D341Med (cell line): ENCODE measurements around the gene UPK1B.

ENCODE experiments used
- DNase-seq: peaks from one replicate; pipeline ENCODE4 v3.0.0; 2012; ENCODE audit warnings: low spot score

Gene UPK1B

GRCh38 chr3:119176778-119177177, 3.4 kb downstream of the UPK1B start:
- no peak for DNase-seq

- DNase-seq: no peak
These were observed 3.9 kb downstream of the UPK1B start for GRCh38 chr3:119177321-119177720.

- no peak for DNase-seq
These were observed 8.4 kb downstream of the UPK1B start for GRCh38 chr3:119181765-119182164.

DNA sequence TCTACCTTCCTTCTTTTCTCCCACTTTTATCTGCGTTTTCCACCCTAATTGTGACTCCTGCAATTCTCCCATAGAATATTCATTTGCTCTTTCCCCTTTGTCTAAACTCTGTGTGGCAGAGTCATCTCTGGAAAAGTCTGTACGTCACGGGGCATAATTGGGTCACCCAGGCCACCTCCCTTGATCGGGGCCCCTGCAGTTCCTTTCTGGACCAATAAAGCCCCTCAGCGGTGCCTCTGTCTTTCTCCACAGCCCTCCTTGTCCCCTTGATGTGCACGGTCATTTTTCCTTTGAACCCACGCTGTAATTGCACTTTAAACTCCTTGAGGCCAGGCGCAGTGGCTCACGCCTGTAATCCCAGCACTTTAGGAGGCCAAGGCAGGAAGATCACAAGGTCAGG, 10.7 kb downstream of the UPK1B start:
- DNase-seq: no peak

DNA sequence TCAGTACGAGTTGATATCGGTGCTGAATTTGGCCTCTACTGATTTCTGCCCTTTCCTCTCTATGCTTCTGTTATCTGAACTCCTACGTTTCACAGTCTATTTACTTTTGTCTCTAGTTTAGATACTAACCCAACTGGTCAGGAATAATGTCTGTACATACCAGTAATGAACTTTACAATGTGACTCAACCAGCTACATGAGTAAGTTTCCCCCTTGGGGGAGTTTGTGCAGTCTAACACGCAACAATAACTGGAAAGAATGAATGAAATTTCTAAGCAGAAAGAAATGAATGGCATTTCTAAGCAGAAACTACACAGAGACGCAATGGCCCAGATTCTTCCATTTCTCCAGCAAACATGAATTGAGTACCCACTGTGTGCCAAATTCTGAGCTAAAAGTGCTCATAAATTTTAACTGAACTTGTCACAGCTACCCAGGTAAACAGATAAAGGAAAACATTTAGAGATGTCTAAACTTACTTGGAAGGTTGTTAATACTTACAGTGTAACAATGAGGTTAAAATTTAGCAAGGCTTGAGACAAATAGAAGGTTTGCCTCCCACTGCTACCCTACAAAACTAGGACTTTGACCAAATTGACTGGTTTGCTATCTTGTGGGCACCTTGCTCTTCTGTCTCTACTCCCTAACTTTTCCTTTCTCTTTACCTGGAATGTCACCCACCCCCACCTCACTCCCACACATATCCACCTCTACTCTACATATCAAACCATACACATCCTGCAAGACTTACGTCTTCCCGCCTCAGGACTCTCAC, 11.6 kb downstream of the UPK1B start:
- DNase-seq: no peak

- no peak for DNase-seq
These were observed 13.9 kb downstream of the UPK1B start for GRCh38 chr3:119187266-119187665.

- no peak for DNase-seq
These were observed 18.4 kb downstream of the UPK1B start for GRCh38 chr3:119191800-119192199.

DNA sequence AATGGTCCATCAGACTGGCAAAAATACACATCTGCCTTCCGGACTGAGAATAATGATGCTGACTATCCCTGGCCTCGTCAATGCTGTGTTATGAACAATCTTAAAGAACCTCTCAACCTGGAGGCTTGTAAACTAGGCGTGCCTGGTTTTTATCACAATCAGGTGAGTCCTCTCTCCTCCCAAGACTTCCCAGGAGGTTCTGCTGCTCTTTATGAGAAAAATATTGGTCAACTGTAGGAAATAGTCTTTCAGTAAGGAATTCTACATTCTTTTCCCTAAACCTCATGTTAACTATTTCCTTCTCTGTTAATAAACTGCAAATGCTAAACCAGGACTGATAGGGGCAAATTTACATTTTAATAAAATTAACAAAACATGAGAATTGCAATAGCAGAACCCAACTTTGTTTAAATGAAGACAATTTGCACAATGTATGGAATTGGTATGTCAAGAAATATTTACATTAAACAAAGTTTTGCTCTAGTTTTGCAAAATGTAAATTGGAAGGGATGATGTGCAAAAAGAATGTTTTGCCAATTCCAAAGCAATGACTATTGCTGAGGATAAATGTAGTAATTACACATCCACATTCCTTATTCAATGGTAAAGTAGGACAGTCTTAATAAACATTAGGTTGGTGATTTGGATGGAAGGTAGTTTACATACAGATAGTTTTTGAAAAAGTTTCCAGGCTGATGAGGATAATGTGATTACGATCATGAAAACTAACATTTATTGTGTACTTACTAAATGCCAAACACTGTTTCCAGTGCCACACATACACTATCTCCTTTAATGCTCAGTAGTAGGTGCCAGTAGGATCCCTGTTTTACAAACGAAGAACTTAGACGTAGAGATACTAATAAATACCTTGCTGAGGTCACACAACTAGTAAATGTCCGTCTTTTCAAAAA, 21.1 kb downstream of the UPK1B start:
- no peak for DNase-seq

DNA sequence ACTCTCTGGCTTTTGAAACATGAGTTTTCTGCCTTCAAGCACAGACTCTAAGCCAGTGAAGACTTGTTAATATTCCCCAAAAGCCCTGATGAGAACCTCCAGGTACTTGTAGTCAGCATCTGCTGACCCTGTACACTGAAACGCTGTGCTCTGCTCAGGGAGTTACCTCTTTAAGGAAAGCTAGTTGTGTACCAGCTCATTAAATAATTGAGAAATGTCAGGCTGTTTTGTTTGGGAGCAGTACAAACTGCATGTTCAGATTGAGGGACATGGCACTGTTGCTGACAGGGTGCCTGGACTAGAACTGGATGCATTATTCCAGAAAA, 21.7 kb downstream of the UPK1B start:
- DNase-seq: no peak

DNA sequence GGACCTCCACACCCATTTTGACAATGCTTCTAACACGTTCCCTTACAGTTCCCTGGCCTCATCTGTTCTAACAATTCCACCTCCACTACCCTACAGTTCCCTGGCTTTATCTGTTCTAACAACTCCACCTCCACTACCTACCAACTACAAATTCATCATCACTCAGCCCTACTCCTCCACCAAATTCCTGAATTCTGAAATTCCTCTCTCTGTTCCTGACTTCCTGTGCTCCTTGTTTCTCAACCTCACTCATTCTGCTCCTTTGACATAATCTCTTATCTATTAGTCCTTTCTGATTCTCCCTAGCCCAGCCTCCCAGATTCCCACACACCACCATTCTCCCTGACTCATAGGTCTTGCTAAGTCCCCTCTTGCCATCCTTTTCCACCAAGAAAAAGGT, 22.5 kb downstream of the UPK1B start:
- no peak for DNase-seq

DNA sequence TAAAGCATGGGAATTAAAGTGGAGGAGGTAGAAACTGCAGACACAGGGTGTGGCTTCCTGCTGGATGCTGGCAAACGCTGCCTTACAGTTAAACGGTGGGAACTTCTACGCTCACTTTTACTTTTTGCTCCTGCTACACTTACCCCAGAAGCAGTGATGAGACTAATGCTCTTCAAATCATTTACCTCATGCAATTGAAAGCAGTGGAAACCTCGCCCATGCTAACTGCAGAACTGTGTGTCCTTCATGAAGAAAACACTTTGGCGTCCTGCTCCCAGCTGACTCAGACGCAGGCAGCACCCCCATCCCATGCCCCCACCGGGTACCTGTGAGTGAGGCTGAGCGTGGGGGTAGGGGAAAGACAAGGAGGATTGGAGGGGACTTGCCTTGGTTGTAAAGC, 31.8 kb downstream of the UPK1B start:
- no peak for DNase-seq

DNA sequence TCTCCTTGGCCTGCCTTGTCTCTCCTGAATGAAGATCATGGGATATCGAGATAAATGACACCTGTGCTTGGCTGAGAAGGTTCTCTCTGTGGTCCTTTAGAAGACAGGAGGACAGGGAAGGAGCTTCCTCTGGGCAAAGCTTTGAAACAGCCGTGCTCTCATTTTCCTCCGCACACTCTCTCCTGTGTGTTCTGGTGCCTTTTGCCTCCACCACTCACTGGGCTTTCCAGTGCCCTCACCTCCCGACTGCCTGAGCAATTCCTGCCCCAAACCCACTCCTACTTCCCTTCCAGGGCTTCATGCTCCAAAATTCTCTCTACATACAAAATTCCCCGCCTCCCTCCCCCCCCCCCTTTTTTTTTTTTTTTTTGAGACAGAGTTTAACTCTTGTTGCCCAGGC, 32.3 kb downstream of the UPK1B start:
- no peak for DNase-seq

- no peak for DNase-seq
These were observed 33.5 kb downstream of the UPK1B start for GRCh38 chr3:119206611-119207511.

DNA sequence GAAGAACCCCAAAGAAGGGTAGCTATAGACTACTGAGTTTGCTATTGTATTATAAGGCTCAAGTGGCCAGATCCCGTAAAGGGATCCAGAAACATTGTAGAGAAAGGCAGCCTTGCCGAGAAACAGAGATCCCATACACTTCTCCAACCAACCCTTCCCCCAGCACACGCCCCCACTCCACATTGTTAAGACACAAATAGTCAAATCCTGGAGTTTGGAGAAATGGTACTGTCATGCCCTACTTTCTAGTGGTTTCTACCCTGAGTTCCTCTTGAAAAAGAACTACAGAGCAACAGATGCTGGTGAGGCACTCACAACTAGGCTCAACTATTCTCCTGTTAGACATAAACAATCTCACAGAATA, 34.1 kb downstream of the UPK1B start:
- no peak for DNase-seq

- DNase-seq: no peak
These were observed 37.8 kb downstream of the UPK1B start for GRCh38 chr3:119211193-119211592.

GRCh38 chr3:119211803-119212202, 38.4 kb downstream of the UPK1B start:
- DNase-seq: no peak

DNA sequence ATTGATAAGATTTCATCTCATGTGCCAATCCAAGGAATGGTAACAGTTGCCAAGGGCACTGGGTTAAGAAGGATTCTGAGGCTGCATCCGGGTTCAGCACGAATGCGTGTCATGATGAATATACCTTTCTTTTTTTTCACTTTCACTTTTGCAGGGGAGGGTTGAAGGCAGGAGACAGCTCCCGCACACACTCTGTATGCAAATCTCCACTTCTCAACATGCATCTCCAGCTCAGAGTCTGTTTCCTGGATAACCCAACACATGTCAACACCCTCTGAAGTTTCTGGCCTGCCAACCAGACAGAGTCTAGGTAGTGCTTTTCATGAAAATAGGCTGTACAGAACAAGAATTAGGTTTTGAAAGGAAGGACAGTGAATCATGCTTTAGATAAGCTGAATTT, 45.7 kb downstream of the UPK1B start:
- no peak for DNase-seq

GRCh38 chr3:119220198-119220597, 46.8 kb downstream of the UPK1B start:
- DNase-seq: no peak

- no peak for DNase-seq
These were observed 47.7 kb downstream of the UPK1B start for GRCh38 chr3:119220970-119221667.

DNA sequence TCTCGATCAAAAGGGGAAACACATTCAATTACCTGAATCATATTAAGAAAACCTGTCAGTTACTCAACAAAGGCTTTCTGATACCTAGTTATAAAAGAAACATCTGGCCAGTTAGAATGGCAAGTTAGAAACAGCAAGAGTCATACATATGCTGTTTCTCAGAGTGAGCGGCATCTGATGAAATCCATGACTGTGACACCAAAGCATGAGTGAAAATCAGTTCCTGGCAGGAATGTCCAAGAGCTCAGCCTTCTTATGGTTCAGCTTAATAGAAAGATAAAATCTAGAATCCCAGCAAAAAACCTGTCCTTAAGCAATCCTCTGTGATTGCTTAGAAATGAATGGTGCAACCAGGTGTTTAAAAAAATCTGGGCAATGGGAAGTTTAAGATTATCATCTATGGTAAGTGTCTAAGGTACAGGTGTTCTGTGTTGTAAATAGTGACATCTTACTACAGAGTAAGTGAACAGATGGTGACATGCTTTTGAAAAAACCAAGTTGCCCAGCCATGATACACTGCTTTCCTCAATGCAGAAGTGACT, 48.5 kb downstream of the UPK1B start:
- DNase-seq: no peak

- no peak for DNase-seq
These were observed 49.0 kb downstream of the UPK1B start for GRCh38 chr3:119222391-119222790.

GRCh38 chr3:119223511-119223910, 50.1 kb downstream of the UPK1B start:
- DNase-seq: no peak
